ENCODE measurements around the gene SLC5A11. TPM values are rescaled to one million over a fixed set of nuclear protein-coding genes. Genes with fewer than 3 reads are reported as not detected.
"Not testable (repeated sequence)": the region's sequence is repeated elsewhere in the genome, so short reads cannot be mapped to it uniquely, and the experiment has no call there.

Gene SLC5A11
- polyA plus RNA-seq, 1 donor: 0.13 TPM

DNA sequence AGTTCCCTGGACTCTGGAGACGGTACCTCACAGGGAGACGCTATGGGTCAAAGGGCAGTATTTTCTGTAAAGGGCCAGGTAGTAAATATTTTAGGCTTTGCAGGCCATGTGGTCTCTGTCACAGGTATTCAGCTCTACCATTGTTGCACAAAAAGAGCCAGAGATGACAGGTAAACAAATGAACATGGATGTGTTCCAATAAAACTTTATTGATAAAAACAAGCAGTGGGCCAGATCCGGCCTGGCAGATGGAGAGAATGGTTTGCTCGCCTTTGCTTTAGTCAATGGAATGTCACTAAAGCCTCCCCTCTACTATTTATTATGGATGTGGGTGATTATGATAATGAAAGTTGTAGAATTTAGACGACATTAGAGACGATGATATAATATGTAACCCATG is 8.9 kb upstream of the SLC5A11 start:
- DNase-seq (ENCODE audit: low read depth): no peak

DNA sequence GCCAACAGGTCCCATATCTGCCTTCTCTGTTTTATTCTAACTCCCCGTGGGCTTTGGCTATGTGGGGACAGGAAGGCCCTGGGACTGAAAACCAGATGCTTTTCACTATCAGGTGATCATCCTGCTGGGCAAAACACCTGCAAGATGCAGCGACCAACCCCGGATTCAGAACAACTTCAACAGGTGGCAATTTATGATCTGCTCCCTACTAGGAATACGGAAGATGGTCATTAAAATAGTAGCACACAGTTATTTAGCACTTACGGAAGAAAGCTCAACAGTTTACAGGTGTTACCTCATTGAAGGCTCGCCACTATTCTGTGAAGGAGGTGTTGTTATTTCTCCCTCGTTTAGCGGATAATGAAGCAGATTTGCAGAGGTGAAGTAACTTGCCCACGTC is 7.8 kb upstream of the SLC5A11 start:
- no peak for DNase-seq (ENCODE audit: low read depth)

GRCh38 chr16:24838554-24839266 is 7.1 kb upstream of the SLC5A11 start:
- no peak for DNase-seq (ENCODE audit: low read depth)

GRCh38 chr16:24839347-24839972 is 6.3 kb upstream of the SLC5A11 start:
- no peak for DNase-seq (ENCODE audit: low read depth)

DNA sequence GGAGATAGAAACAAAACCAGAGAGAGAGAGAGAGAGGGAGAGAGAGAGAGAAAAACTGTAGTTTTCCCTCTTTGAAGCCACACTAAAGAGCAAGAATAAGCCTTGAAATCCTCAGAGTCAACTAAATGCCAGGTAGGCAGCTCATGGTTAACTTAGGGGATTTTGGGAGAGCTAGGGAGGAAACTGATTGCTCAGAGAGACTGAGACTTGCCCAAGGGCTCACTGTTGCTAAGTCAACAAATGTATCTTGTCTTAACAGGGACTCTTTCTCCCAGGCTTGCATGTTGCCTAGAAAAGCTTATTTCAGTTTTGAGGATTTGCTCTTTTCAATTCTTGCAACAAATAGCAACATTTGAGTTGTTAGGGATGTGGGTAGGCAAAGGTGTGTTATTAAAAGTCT is 4.5 kb upstream of the SLC5A11 start:
- DNase-seq (ENCODE audit: low read depth): no peak

- no peak for DNase-seq (ENCODE audit: low read depth)
These were observed 1.4 kb upstream of the SLC5A11 start for GRCh38 chr16:24844101-24845030.

DNA sequence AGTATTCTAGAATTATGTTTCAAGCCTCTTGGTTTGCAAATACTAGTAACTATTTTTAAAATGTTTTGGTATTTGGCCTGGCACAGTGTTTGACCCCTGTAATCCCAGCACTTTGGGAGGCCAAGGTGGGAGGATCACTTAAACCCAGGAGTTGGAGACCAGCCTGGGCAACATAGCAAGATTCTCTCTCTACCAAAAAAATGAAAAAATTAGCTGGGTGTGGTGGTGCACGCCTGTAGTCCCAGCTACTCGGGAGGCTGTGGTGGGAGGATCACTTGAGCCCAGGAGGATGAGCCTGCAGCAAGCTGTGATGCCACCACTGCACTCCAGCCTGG is 765 bp upstream of the SLC5A11 start:
- not testable (repeated sequence) for DNase-seq (ENCODE audit: low read depth)

- DNase-seq (ENCODE audit: low read depth): no peak
These were observed 990 bp downstream of the SLC5A11 start for GRCh38 chr16:24846548-24847357.

DNA sequence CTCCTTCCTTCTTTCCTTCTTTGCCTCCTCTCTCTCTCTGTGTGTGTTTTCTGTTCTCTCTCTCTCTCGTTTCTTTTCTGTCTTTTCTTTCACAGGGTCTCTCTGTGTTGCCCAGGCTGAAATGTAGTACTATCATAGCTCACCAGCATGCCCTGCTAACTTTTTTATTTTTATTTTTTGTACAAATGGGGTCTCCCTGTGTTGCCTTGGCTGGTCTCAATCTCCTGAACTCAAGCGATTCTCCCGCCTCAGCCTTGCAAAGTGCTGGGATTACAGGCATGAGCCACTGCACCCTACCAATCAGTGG is 1.5 kb downstream of the SLC5A11 start:
- no peak for DNase-seq (ENCODE audit: low read depth)

GRCh38 chr16:24848065-24848464 is 2.3 kb downstream of the SLC5A11 start:
- no peak for DNase-seq (ENCODE audit: low read depth)

DNA sequence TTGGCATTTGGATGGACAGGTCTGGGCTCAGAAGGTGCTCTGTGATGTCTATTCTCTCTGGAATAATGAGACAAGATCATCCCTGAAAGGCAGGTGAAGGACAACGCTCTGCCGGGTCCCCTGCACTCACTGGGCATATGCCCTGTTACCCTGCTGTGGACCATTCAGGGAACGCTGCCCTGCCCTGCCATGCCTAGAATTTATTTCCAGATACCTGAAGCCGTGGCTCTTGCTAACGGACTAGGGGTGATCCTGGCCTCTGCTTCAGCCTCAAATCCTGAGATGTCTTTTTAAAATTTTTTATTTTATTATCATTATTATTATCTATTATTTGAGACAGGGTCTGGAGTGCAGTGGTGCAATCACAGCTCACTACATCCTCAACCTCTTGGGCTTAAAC is 3.9 kb downstream of the SLC5A11 start:
- DNase-seq (ENCODE audit: low read depth): no peak

GRCh38 chr16:24850289-24850938 is 4.7 kb downstream of the SLC5A11 start:
- DNase-seq (ENCODE audit: low read depth): no peak

DNA sequence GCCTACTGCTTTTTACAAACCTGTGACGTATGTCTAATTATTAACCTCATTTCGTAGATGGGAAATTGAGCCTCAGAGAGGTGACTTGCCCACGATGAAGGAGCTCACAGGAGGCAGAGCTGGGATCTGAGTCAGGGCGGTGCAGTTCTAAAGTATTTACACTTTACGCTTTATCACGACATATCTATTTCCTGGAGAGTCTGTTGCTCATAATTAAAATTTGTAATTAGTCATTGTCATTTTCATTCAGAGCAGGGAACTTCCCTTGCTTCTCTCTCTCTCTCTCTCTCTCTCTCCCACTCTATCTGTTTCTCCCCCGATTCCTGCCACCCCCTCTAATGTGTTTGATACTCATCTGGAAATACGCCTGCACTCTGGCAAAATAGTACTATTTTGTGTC is 5.9 kb downstream of the SLC5A11 start:
- DNase-seq (ENCODE audit: low read depth): no peak

DNA sequence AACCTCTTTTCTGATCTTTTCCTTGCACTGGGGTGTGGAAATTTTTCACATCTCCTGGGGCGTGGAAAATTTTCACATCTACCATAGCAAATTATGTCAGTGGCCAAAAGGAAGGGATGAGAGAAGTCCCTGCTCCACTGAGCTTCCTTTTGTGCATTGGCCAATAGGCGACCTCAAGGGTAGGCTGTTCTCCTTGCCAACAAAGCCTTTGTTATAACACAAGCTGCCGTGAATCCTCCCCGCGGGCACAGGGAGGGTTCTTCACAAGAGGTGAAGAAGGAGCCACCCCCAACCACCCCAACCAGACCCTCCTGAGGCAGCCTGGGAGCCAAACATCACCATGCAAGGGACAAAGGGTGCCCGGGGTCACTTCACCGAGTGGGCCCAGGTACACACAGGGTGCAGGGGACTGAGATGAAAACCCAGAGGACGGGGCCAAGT is 6.5 kb downstream of the SLC5A11 start:
- DNase-seq (ENCODE audit: low read depth): no peak

DNA sequence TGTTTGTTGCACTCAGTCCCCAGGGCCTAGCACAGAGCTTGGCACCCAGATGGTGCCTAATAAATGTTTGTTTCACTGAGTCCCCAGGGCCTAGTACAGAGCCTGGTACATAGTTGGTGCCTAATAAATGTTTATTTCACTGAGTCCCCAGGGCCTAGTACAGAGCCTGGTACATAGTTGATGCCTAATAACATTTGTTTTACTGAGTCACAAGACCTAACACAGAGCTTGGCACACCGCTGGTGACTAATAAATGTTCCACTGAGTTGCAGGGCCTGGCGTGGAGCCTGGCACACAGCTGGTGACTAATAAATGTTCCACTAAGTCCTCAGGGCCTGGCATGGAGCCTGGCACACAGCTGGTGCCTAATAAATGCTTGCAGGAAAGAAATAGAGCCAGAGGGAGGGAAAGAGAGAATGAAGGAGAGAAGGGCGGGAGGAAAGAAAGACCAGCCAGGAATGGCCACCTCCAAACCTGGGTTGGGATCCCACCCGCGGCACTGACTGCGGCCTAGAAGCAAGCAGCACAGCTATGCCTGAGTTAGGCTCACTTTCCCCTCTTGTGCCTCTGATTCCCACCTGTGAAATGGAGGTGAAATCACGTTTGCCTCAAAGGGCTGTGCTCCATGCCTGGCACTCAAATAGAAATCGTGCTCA is 7.5 kb downstream of the SLC5A11 start:
- no peak for DNase-seq (ENCODE audit: low read depth)

GRCh38 chr16:24853830-24854229 is 8.1 kb downstream of the SLC5A11 start:
- no peak for DNase-seq (ENCODE audit: low read depth)

DNA sequence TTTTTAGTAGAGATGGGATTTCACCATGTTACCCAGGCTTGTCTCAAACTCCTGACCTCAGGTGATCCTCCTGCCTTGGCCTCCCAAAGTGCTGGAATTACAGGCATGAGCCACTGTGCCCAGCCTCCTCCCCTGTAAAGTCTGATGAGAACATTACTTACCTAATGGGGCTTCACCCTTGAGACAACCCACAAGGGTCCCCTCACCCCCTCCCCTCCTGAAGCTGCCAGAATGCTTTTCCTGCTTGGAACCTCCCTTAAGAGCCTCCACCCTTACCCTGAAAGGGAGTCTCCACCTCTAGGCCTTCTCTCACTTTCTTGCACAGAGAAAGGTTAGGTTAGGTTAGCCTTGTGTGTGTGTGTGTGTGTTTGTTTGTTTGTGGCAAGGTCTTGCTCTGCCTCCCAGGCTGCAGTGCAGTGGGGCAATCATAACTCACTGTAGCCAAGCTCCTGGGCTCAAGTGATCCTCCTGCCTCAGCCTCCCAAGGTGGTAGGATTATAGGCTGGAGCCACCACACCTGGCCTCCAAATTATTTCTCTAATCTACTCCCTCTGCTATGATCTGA is 8.9 kb downstream of the SLC5A11 start:
- DNase-seq (ENCODE audit: low read depth): no peak

DNA sequence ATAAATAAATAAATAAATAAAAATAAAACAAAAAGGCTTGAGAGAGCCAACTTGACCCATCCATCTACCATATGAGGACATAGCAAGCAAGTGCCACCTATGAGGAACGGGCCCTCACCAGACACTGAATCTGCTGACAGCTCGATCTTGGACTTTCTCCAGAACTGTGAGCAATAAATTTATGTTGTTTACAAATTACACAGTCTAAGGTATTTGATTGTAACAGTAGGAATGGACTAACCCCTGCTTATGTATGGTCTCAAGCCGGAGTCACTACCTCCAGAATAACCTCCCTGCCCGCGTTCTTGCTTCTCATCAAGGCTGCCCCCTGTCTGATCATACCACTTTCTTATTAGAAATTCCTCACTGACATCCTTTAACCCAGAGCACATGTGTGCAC is 9.9 kb downstream of the SLC5A11 start:
- no peak for DNase-seq (ENCODE audit: low read depth)

DNA sequence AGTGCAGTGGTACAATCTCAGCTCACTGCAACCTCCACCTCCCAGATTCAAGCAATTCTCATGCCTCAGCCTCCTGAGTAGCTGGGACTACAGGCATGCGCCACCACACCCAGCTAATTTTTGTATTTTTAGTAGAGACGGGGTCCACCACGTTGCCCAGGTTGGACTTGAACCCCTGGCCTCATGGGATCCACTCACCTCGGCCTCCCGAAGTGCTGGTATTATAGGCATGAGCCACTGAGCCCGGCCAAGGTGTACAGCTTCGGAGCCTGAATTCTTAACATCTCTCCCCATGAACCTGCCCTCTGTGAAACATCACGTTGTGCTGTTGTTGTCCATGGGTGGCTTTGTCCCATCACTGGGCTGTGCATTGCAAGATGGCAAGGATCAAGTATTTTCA is 11.1 kb downstream of the SLC5A11 start:
- not testable (repeated sequence) for DNase-seq (ENCODE audit: low read depth)

GRCh38 chr16:24858219-24859041 is 12.7 kb downstream of the SLC5A11 start:
- no peak for DNase-seq (ENCODE audit: low read depth)

All from forelimb muscle (tissue), 1 donor.